Measurements from ENCODE around the gene RABEP1.

GRCh38 chr17:5247621-5248020, 34.5 kb upstream of the RABEP1 start:
- TF ChIP-seq EZH2 (IDR thresholded peaks at IDR 0.05) (no peak), EZH2phosphoT487 (IDR thresholded peaks at IDR 0.05) (no peak), CTCF (IDR thresholded peaks at IDR 0.05) (no peak)

Data from neural progenitor cell (in vitro differentiated cells).